PFSK-1 (cell line): ENCODE data around the gene CCDC136.

ENCODE experiments used
- FOXP2 ChIP-seq: optimal IDR thresholded peaks from 2 replicates; pipeline ENCODE3; 2011; ENCODE audit warnings: borderline replicate concordance, control low read depth, inconsistent platforms; ENCODE audit not compliant: insufficient read depth; ENCODE audit errors: extremely low read length, extremely low read depth
- POLR2AphosphoS5 ChIP-seq: IDR thresholded peaks from 2 replicates; pipeline ENCODE4 v1.6.1; 2012; ENCODE audit warnings: low read depth, mild to moderate bottlenecking, control low read depth, low read length, moderate library complexity
- REST ChIP-seq, 2 experiments: IDR thresholded peaks; 2 replicates each; pipeline versions ENCODE4 v1.6.1 to v1.8.0; 2011 to 2012; ENCODE audit warnings: low read depth in 2 of 2, low read length in 2 of 2, control low read depth in 1 of 2, inconsistent platforms in 1 of 2, mild to moderate bottlenecking in 1 of 2, moderate library complexity in 1 of 2; ENCODE audit not compliant: insufficient read depth in 1 of 2
- SIN3A ChIP-seq: IDR thresholded peaks from 2 replicates; pipeline ENCODE4 v1.6.1; 2012; ENCODE audit warnings: mild to moderate bottlenecking, low read length, moderate library complexity, borderline replicate concordance; ENCODE audit not compliant: insufficient read depth
- TAF1 ChIP-seq: IDR thresholded peaks from 2 replicates; pipeline ENCODE4 v1.6.1; 2012; ENCODE audit warnings: low read length, control low read depth, borderline replicate concordance; ENCODE audit not compliant: insufficient read depth

GRCh38 chr7:128865996-128866877, 74.5 kb downstream of the CCDC136 start:
- TF ChIP-seq TAF1 (no peak), POLR2AphosphoS5 (no peak), SIN3A (no peak), REST (IDR thresholded peaks at IDR 0.05; ENCODE audit: insufficient read depth in 1 of 2, low read depth in 2 of 2, low read length in 2 of 2) (no peak), FOXP2 (no peak)
